ENCODE results near the gene DNM3.

Gene DNM3

DNA sequence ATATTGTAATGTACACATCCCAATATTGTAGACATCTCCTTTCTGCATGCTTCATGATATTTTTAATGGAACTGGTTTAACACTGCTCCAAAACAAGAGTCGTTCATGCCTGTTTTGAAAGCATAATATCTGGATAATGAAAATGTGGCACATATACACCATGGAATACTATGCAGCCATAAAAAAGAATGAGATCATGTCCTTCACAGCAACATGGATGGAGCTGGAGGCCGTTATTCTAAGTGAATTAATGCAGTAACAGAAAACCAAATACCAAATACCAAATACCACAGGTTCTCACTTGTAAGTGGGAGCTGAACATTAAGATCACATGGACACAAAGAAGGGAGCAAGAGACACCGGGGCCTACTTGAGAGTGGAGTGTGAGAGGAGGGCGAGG is 487.0 kb downstream of the DNM3 start:
- no peak for DNase-seq
- TF ChIP-seq, protein P1, sequence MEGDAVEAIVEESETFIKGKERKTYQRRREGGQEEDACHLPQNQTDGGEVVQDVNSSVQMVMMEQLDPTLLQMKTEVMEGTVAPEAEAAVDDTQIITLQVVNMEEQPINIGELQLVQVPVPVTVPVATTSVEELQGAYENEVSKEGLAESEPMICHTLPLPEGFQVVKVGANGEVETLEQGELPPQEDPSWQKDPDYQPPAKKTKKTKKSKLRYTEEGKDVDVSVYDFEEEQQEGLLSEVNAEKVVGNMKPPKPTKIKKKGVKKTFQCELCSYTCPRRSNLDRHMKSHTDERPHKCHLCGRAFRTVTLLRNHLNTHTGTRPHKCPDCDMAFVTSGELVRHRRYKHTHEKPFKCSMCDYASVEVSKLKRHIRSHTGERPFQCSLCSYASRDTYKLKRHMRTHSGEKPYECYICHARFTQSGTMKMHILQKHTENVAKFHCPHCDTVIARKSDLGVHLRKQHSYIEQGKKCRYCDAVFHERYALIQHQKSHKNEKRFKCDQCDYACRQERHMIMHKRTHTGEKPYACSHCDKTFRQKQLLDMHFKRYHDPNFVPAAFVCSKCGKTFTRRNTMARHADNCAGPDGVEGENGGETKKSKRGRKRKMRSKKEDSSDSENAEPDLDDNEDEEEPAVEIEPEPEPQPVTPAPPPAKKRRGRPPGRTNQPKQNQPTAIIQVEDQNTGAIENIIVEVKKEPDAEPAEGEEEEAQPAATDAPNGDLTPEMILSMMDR (IDR thresholded peaks at IDR 0.05; ENCODE audit: low read depth, low read length), result no peak
- no peak overlapping the region for H3K4me3 ChIP-seq (ENCODE audit: low read depth, low read length)
- H3K4me1 ChIP-seq, result no peaks in the 10 kb centered on the region
- no peaks in the 10 kb centered on the region for H3K36me3 ChIP-seq
- H3K27me3 ChIP-seq, result no peaks in the 10 kb centered on the region
- no peaks in the 10 kb centered on the region for H3K9me3 ChIP-seq

DNA sequence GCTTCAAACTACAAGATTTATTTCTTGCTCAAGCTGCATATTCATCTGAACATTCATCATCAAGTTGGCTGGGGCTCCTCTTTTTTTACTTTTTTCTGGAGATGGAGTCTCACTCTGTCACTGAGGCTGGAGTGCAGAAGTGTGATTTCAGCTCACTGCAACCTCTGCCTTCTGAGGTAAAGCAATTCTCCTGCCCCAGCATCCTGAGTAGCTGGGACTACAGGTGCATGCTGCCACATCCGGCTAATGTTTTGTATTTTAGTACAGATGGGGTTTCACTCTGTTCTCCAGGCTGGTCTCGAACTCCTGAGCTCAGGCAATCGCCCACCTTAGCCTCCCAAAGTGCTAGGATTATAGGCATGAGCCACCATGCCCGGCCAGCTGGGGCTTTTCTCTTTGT is 490.9 kb downstream of the DNM3 start:
- Histone ChIP-seq H3K4me3 (ENCODE audit: low read depth, low read length) (no peak overlapping the region), H3K4me1 (no peaks in the 10 kb centered on the region; the same call in 1 of the 2 replicates), H3K36me3 (no peaks in the 10 kb centered on the region), H3K9me3 (no peaks in the 10 kb centered on the region), H3K27me3 (no peaks in the 10 kb centered on the region)
- DNase-seq, result no peak
- TF ChIP-seq, protein P1 (IDR thresholded peaks at IDR 0.05; ENCODE audit: low read depth, low read length), result no peak

DNA sequence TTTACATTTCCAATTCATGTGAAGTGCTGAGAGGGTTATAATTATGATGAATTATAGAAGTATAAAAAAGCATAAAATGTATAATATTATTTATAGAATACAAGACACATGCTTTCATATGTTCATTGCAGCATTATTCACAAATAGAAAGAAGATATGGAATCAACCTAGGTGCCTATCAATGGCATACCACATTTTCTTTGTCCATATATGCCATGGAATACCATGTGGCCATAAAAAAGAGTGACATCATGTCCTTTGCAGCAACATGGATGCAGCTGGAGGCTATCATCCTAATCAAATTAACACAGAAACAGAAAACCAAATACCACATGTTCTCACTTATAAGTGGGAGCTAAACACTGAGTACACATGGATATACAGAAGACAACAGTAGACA is 494.1 kb downstream of the DNM3 start:
- Histone ChIP-seq H3K27me3 (no peaks in the 10 kb centered on the region), H3K36me3 (no peaks in the 10 kb centered on the region), H3K4me1 (no peaks in the 10 kb centered on the region; the same call in 1 of the 2 replicates), H3K4me3 (ENCODE audit: low read depth, low read length) (no peak overlapping the region), H3K9me3 (no peaks in the 10 kb centered on the region)
- TF ChIP-seq, protein P1 (IDR thresholded peaks at IDR 0.05; ENCODE audit: low read depth, low read length), result no peak
- no peak for DNase-seq

DNA sequence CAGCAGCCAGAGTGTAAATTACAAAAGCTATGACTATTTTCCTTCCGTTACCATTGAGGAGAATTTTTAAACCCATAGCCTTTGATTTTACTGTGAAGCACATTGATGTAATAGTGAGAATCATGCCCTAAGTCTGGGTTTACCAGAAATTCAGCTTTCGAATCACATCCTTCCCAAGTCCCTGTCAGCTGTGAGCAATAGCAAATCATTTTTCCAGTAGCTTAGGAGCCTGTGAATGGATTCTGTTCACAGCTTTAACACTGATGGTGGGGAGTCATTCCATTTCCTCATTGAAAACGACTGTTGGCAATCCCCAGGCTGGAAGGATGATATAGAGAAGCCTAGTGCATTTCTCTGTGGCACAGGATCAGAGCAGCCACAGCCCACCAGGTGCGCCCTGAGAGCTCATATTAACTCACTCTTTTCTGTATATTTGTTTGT is 497.0 kb downstream of the DNM3 start:
- Histone ChIP-seq H3K9me3 (no peaks in the 10 kb centered on the region), H3K4me3 (ENCODE audit: low read depth, low read length) (no peak overlapping the region), H3K36me3 (no peaks in the 10 kb centered on the region), H3K27me3 (no peaks in the 10 kb centered on the region), H3K4me1 (no peaks in the 10 kb centered on the region; the same call in 1 of the 2 replicates)
- TF ChIP-seq, protein P1 (IDR thresholded peaks at IDR 0.05; ENCODE audit: low read depth, low read length), result no peak
- DNase-seq, result no peak

DNA sequence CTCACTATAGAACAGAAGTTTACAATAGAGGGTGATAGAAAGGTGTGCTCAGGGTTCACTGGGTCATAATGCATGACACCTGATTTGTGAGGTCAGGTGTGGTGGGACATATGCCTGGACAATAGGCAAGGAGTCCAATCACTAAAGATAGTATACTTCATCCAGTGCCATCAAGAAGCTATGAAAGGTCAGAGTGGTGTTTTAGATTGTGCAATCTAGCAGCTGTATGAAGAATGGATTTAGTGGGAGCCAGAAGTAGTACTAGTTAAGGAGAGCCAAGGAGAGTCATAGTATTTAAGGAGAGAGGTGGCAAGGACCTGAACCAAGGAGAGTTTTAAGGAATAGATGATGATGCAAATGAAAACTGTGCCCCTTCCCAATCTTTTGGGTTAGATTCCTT is 498.5 kb downstream of the DNM3 start:
- no peaks in the 10 kb centered on the region; the same call in 1 of the 2 replicates for H3K4me1 ChIP-seq
- no peak for DNase-seq
- no peak overlapping the region for H3K4me3 ChIP-seq (ENCODE audit: low read depth, low read length)
- H3K27me3 ChIP-seq, result no peaks in the 10 kb centered on the region
- TF ChIP-seq, protein P1 (IDR thresholded peaks at IDR 0.05; ENCODE audit: low read depth, low read length), result no peak
- H3K36me3 ChIP-seq, result no peaks in the 10 kb centered on the region
- no peaks in the 10 kb centered on the region for H3K9me3 ChIP-seq

DNA sequence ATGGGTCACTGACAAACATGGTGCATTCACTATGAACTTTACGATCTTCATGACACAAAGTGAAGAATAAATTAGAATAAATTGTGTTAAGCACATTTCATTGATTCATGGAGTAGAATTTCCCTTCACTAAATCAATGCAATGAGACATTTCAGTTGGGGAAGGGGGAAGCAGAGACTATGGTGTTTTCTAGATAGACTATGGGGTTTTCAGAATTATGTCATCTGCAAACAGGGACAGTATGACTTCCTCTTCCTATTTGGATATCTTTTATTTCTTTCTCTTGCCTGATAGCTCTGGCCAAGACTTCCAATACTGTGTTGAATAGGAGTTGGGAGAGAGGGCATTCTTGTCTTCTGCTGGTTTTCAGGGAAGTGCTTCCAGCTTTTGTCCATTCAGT is 499.2 kb downstream of the DNM3 start:
- Histone ChIP-seq H3K4me3 (ENCODE audit: low read depth, low read length) (no peak overlapping the region), H3K27me3 (no peaks in the 10 kb centered on the region), H3K9me3 (no peaks in the 10 kb centered on the region), H3K36me3 (no peaks in the 10 kb centered on the region), H3K4me1 (no peaks in the 10 kb centered on the region; the same call in 1 of the 2 replicates)
- DNase-seq, result no peak
- TF ChIP-seq, protein P1 (IDR thresholded peaks at IDR 0.05; ENCODE audit: low read depth, low read length), result no peak

Data from BE2C (cell line).